NOMO-1 treated with DMSO at 0.1 percent for 48 hours (cell line): Measurements from ENCODE around the gene ARHGAP32.
"Not testable (repeated sequence)": the region's sequence is repeated elsewhere in the genome, so short reads cannot be mapped to it uniquely, and the experiment has no call there.

ENCODE experiments used
- DNase-seq: peaks from one replicate; lab custom pipeline; 2025; ENCODE audit not compliant: unreplicated experiment; lab: John Stamatoyannopoulos, UW

Gene ARHGAP32

GRCh38 chr11:128936606-128937251 lies 255.4 kb downstream of the ARHGAP32 start:
- no peak for DNase-seq

GRCh38 chr11:128934926-128935325 lies 257.2 kb downstream of the ARHGAP32 start:
- DNase-seq: no peak

GRCh38 chr11:128934351-128934750 lies 257.8 kb downstream of the ARHGAP32 start:
- no peak for DNase-seq

- no peak for DNase-seq
Measured at GRCh38 chr11:128933481-128934178, 258.5 kb downstream of the ARHGAP32 start.

- no peak for DNase-seq
Measured at GRCh38 chr11:128931668-128932067, 260.5 kb downstream of the ARHGAP32 start.

GRCh38 chr11:128931066-128931465 lies 261.1 kb downstream of the ARHGAP32 start:
- no peak for DNase-seq

- DNase-seq: no peak
Measured at GRCh38 chr11:128929991-128930390, 262.1 kb downstream of the ARHGAP32 start.

- no peak for DNase-seq
Measured at GRCh38 chr11:128929468-128929867, 262.7 kb downstream of the ARHGAP32 start.

GRCh38 chr11:128928400-128928799 lies 263.7 kb downstream of the ARHGAP32 start:
- peak; percentile 43 for DNase-seq

GRCh38 chr11:128927683-128928336 lies 264.3 kb downstream of the ARHGAP32 start:
- DNase-seq: no peak

GRCh38 chr11:128927108-128927461 lies 265.0 kb downstream of the ARHGAP32 start:
- no peak for DNase-seq

- no peak for DNase-seq
Measured at GRCh38 chr11:128926437-128927107, 265.6 kb downstream of the ARHGAP32 start.

- DNase-seq: no peak
Measured at GRCh38 chr11:128926000-128926399, 266.1 kb downstream of the ARHGAP32 start.

- DNase-seq: no peak
Measured at GRCh38 chr11:128925250-128925600, 266.9 kb downstream of the ARHGAP32 start.

- DNase-seq: no peak
Measured at GRCh38 chr11:128924510-128925249, 267.4 kb downstream of the ARHGAP32 start.

GRCh38 chr11:128924104-128924503 lies 268.0 kb downstream of the ARHGAP32 start:
- DNase-seq: no peak

GRCh38 chr11:128921793-128922192 lies 270.3 kb downstream of the ARHGAP32 start:
- no peak for DNase-seq

- no peak for DNase-seq
Measured at GRCh38 chr11:128920666-128921065, 271.5 kb downstream of the ARHGAP32 start.

GRCh38 chr11:128919635-128920034 lies 272.5 kb downstream of the ARHGAP32 start:
- not testable (repeated sequence) for DNase-seq

GRCh38 chr11:128919216-128919615 lies 272.9 kb downstream of the ARHGAP32 start:
- DNase-seq: no peak

- no peak for DNase-seq
Measured at GRCh38 chr11:128917144-128917724, 274.9 kb downstream of the ARHGAP32 start.
